D341Med (cell line): ENCODE measurements around the gene DYRK1B.
"Not testable (repeated sequence)": the region's sequence is repeated elsewhere in the genome, so short reads cannot be mapped to it uniquely, and the experiment has no call there.

Experiments
- DNase-seq: peaks from one replicate; pipeline ENCODE4 v3.0.0; 2012; ENCODE audit warnings: low spot score

Gene DYRK1B

DNA sequence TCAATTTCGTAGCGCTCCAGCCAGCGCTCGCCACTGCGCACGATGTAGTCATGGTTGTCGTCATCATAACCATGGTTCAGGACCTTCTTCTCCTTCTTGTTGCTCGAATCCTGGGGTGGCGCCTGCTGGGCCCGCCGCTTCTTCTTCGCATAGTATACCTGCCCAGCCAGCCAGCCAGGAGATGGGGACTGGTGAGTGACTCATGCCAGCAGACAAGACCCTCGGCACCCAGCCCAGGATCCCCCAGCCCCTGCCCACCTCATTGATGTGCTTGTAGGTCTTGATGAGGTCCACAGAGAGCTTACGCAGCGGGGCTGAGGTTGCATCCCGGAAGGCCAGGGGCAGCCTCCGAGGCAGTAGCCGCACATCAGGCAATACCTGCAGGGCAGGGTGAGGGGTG is 3.6 kb downstream of the DYRK1B start:
- DNase-seq: no peak

DNA sequence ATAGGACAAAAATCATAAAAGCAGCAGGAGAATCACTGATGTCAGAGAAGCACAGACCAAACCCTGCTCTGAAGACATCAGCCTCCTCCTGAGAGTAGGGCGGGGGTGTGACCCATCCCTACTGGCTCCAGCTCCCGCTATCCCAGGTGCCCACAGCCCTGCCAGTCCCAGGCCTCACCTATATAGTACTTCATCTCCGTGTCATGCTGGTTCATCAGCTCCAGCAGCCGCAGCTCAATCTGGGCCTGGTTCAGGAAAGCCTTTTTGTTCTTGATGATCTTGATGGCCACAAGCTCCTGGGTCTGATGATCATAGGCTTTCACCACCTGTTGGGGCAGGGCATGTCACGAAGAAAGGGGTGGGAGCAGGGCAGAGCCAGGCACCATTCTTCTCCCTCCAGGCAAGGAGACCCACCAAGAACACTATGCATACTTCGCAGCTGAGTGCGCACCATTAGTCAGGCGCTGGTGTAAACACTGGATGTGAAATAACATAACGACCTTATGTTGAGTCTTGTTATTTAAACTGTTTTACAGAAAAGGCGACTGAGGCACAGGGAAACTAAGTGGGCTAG is 4.2 kb downstream of the DYRK1B start:
- DNase-seq: no peak

DNA sequence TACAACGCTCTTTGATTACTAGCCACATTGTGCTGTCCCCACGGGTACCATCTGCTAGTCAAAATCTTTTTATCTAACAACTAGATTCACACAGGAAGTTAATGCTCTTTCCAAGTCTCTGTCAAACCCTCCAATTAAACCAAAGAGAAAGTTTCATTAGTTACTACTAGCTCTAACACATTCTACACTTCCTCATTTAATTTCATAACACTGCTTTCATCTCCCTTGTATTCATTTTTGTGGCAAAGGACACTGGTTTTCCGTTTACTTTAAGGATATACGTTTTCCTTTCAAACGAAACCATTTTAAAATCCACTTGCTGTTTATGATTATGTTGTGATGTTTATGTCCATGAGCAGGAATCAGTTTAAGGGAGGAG is 5.3 kb downstream of the DYRK1B start:
- DNase-seq: no peak

DNA sequence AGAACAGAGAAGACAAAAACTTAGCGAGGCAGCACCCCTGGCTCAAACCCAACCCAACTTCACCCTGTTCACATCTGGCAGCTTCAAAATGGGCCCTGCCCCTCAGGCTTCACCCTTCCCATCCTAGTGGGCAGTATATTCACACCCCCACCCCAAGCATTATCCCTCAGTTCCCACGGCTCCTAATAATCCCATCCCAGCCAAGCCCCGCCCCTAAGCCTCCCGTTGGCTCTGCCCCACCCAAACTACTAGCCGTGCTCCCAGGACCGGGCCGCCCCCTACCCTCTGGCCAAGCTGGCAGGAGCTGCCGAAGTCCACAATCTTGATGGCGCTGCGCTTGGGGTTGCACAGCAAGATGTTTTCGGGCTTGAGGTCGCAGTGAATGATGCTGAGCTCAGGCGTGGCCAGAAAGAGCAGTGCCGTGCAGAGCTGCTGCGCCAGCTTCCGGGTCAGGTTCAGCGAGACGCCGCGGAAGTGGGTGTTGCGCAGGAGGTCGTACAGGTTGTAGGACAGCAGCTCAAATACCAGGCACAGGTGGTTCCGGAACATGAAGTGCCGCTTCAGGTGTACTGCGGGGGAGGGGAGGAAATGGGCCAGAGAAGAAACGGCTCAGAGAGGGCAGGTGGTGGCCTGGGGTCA is 5.8 kb downstream of the DYRK1B start:
- no peak for DNase-seq

DNA sequence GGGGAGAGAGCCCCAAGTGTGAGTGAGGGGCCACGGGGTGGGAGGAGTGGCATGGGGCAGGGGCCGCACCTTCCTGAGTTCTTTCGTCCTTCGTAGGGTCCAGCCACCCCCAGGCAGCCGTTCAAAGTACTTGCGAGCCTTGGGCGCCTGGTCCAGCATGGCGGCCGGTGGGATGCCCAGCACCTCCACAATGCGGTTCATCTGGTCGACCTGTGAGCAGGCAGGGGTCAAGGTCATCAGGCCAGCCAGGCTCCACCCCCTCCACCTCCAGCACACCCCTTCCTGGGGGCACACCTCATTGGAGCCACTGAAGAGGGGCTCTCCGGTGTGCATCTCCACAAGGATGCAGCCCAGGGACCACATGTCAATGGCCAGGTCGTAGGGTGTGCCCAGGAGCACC is 6.7 kb downstream of the DYRK1B start:
- DNase-seq: no peak

DNA sequence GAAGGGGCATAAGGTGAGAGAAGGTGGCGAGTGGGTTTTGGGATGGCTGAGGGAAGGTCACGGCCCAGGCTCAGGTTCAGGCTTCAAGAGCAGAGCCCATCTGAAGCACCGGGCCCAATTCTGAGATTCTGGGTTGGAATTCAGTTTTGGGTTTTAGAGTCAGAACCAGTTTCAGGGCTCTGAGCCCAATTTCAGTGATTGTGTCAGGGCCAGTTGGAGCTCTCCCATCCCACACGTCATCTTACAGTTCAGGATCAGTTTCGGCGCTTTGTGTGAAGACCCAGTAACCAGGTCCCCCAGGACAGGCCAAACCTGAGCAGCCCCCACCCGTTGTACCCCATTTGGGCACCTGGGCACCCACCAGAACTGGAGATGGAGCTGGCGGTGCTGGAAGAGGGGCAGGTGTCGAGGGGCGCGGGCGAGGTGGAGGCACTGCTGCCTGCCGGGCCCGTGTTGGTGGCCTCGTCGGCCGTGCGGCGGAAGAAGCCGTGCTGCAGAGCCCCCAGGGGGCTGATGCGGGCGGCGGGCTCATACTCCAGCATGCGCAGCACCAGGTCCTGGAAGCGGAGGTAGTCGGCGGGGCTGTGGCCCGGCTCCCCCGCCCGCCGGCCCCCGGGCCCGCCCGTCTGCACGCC is 7.5 kb downstream of the DYRK1B start:
- DNase-seq: no peak

DNA sequence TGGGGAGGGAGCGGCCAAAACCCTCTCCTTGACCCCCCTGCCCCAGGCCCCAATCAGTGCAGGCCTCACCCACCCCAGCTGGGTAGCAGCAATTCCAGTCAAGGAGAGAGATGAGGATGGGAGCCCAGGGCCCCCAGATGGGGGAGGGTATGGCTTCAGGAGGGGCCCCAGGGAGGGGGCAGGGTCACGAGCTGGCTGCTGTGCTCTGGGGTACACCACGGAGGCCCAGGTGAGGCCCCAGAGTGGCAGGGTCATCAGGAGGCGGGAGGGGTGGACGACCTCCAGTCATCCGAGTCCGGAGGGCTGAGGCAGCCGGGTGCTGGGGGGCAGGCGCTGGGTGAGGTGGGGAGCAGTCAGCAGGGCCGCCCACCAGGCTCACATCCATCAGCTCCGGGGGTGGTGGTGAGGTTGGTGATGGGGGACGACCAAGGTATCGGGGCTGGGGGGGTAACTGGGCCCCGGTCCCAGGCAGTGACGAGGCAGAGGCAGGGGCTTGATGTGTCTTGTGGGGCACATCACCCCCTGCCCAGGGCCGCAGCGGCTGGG is 8.4 kb downstream of the DYRK1B start:
- no peak for DNase-seq

DNA sequence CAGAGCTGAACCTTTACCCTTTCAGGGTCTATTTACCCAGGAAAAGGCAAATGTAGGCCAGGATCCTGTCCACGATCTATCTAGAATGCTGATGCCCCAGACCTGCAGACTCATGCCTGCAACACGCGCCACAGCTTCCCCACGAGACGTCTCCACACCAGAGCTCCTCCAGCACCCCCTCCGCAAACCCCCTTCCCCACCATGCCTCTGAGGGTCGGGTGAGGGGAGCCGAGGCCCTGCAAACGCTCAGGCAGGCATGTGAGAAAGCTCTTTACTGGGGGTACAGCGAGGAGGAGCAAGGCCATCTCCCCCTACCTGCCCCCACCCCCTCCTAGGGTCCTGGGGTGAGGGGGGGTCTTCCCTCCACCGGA is 8.9 kb downstream of the DYRK1B start:
- no peak for DNase-seq

DNA sequence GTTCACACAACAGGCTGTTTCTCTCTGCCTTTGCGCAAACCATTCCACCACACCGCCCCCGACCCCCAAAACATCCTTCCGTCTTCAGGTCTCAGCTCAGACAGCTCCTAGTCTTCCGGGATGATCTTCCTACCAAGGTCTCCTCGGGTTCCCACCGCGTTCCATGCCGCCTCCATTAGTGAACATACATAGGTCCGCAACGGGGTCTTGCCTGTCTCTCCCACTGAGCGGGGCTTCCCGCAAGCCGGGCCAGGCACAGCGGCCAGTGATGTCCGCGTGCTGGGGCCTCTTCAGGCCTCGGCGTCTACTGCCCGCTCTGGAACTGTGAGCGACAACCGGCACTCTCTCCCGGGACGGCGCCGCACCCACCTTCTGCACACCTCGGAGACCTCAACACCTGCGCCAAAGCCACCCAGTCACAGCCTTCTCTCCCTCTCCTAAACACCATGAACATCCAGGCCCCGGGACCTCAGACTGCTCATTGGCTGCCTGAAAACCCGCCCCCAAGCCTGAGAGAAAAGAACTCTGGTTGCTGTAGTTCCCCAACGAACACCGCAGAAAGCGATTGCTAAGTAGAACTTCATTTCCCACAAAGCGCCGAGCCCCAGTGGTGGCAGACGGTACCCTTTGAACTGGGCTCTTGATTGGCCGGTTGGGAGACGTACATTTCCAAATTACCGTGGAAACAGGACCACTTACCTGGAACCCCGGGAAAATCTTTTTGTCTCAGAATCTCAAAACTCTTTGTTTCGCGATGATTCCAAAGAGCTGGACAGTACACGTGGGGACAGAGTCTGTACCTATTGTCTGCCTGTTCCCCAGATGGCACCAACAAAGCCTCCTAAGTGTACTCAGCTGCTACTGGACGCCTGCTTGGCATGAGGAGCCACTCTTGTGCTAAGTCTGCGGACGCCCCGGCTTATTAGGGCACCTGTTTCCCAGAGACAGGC is 9.5 kb downstream of the DYRK1B start:
- DNase-seq: peak; percentile 80

DNA sequence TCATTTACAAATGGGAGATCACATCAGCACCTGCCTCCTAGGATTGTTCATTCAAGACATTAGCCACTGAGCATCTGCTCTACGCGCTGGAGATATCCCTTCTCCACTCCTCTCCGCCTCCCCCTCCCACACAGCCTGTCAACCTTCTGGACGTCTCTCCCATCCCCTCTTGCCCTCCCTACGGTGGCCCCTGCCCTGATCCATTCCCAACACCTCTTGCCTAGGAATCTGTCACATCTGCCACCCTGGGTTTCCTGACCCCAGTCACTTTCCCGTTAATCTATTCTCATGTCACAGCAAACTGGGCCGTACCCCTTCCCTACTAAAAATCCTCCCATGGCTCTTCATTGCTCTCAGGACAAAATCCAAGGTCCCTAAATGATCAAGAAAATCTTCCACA is 10.3 kb downstream of the DYRK1B start:
- no peak for DNase-seq

DNA sequence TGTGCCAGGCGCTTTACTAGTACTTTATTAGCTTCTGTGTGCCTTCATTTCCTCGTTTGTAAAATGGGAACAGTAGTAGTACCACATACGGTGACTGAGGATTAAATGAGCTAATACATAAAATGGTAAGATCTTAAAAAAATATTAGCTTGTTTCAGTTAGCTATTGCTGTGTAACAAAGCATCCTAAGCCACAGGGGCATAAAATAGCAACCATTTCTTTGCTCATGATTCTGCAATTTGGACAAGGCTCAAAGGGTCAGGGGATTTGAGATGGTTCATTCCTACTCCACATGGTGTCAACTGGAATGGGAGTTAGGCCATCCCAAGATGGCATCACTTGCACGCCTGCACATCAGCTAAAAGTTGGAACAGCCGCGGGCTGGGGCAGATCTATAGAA is 13.3 kb downstream of the DYRK1B start:
- no peak for DNase-seq

DNA sequence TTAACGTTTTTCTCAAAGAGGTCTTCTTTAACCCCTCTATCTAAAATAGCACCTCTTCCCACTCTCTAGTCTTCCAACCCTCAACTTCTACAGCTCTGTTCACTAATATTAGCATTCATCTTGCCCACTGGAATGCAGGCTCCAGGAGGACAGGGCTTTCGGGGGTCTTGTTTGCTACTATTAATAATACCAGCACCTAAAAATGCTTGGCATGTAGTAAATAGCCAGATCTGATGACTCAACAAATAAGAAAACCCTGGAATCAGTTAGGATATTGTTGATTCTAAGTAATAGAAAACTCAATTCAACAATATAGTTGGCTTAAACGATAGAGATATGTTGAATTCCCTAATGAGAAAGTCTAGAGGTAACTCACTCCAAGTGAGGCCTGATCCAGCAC is 14.2 kb downstream of the DYRK1B start:
- DNase-seq: no peak

DNA sequence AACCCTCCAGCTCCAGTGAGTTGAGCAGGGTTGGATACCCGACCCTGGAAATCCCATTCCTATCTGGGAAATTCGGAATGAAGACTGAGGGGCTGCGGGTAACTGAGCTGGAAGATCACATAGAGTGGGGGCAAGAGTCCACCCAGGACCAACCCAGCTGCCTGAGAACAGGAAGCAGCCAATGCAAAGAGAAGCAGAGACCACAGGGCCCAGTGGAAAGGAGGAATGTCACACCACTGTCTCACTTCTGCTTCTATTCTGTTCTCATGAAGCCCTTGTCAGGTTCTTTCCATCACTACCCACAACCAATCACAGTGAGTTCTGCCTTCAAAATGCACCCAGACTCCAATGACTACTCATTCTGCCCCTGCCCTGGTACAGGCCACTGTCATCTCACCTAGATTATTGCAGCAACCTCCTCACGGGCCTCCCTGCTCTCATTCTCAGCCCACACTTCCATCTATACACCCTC is 15.3 kb downstream of the DYRK1B start:
- no peak for DNase-seq

DNA sequence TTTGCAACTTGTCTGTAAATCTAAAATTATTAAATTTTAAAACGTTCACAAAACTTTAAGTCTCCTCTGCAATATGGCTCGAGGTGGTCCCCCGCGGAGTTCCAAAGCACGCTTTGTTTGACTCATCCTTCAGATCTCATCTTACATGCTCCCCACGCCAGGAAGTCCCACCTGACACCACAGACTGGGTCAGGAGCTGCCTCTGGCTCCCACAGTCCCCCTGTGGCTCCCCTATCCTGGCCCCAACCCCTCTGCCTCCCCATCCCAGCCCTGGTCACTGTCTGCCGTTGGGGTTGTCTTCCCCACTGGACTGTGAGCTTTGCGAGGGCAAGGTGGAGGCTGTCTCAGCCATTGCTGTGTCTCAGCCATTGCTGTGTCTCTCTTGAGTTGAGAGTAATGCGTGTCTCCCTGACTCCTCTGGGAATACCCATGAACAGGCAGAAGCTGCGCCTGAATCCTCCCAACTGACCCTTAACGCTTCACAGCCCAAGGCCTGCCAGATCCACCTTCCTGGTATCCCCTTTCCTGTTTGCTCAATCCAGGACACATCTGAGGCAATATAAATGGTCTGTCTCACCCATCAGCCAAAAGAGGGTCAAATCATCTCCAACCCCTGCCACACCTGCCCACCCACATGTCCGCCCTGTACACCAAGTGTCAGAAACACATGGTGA is 15.9 kb downstream of the DYRK1B start:
- no peak for DNase-seq

DNA sequence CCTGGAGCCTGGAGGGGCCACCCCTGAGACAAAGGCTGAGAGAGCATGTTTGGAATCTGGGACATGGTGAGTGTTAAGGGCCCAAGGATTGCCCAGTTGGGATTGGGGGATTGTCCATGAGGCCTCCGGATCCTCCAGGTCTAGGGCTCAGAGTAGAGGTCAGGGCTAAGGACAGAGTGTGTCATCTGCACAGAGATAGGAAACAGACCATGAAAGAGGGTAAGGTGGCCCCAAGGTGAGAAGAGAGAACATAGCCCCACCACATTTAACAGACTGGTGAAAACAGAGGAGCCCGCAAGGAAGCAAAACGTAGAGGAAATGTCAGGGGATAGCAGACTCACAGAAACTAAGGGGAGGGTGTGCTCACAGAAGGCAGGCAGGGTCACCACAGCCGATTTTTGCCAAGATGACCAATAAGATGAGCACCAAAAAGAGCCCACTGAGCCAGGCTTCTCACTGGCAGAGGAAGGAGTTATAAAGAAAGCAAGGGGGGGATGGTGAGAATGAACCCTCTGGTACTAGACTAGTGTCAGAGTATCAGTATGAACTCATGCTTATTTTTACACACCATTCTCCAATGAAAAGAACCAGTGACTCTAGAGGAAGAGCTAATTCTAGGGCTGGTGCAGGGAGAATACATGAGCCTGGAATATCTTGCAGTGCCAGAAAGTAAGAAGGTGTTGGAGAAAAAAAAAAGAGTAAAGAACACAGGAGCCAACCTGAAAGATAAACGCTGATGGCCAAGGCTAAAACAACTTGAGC is 17.5 kb downstream of the DYRK1B start:
- DNase-seq: no peak

DNA sequence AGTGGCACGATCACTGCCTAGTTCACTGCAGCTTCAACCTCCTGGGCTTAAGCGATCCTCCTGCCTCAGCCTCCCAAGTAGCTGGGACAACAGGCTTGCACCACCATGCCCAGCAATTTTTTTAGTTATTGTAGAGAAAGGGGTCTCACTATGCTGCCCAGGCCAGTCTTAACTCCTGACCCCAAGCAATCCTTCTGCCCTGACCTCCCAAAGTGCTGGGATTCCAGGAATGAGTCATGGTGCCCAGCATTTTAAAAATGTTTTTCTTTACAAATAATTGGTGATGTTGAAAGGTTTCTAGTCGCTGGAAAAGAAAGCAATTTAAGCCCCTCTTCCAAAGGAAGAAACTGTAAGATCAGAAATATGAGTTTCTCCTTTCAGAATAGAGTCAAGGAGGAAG is 19.4 kb downstream of the DYRK1B start:
- no peak for DNase-seq

DNA sequence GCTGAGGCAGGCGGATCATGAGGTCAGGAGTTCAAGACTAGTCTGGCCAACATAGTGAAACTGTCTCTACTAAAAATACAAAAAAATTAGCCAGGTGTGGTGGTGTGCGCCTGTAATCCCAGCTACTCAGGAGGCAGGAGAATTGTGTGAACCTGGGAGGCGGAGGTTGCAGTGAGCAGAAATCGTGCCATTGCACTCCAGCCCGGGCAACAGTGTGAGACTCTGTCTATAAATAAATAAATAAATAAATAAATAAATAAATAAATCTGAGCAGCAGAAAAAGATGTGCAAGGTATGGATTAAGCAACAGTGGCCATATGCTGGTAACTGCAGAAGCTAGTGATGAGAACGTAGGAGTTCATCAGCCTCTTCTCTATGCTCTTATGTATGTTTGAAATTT is 19.9 kb downstream of the DYRK1B start:
- DNase-seq: not testable (repeated sequence)

DNA sequence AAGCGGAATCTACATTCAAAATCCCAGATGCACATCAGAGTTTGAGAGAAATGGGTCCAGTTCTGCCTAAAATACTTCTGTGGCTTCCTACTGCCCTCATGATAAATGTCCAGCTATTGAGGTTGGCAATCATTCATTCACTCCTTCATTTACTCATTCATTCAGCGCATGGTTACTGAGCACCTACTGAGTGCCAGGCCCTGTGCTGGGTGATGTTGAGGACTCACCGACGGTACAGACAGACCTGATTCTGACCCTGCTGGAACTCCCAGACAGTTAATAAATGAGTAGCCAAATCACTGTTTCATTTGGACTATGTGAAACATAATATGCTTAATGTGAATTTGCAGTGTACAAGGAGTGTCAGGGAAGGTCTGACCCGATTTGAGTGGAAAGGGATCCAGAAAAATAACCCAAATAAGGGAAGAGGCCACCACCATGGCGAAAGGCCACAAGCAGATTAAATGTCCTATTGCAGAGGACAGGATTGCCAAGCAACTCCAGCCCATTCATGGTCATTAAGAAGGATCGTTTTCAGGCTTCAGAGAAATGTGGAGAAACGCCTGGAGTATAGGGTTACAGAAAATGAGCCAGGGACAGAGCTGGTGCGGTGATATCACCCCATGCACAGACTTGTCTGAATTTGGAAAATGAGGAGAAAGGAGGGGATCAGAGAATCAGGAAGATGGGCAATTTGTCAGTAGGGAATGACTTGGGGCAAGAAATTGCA is 20.5 kb downstream of the DYRK1B start:
- DNase-seq: no peak

DNA sequence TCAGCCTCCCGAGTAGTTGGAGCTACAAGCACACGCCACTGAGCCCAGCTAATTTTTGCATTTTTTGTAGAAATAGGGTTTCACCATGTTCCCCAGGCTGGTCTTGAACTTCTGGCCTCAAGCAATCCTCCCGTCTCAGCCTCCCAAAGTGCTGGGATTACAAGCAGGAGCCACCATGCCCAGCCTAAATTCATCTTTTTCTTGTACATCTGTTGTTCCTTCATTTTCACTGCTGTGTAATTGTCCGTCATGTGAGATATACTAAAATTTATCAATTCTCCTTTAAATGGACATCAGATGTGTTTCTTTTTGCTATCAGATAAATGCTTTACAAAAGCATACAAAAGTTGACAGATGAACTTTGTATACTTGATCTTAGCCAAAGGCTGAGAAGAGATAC is 22.9 kb downstream of the DYRK1B start:
- no peak for DNase-seq

DNA sequence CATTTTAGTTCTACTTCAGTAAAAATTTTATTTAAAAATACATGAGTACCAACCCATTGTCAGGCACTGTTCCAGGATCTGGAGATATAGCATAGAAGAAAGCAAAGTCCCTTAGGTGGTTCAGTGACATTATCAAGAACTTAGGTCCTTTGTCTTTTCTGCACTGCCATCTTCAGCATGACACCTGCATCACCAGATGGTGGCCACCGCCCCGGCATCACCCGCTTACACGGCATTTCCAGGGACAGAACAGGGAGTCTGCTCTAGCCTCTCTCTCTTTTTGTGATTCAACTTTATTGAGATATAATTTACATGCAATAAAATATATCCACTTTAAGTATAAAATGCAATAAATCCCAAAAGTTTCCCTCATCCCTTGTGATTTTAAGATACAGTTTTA is 23.5 kb downstream of the DYRK1B start:
- no peak for DNase-seq
